ENCODE results near the gene WNT5A.

WNT5A gene

GRCh38 chr3:55471522-55472280 lies 15.4 kb downstream of the WNT5A start:
- no peaks in the 10 kb centered on the region for H3K9me3 ChIP-seq
- H3K36me3 ChIP-seq, result peaks cover 0 to 5% (median 0%) of the 10 kb centered on the region in 3 donors
- no peak overlapping the region for H3K27ac ChIP-seq
- intact Hi-C loops (cut with DNase I; ENCODE audit: low total_unique reads), result no loop called here
- H3K27me3 ChIP-seq, result peaks cover 0 to 15% of the 10 kb centered on the region in 2 donors
- TF ChIP-seq, protein P1, sequence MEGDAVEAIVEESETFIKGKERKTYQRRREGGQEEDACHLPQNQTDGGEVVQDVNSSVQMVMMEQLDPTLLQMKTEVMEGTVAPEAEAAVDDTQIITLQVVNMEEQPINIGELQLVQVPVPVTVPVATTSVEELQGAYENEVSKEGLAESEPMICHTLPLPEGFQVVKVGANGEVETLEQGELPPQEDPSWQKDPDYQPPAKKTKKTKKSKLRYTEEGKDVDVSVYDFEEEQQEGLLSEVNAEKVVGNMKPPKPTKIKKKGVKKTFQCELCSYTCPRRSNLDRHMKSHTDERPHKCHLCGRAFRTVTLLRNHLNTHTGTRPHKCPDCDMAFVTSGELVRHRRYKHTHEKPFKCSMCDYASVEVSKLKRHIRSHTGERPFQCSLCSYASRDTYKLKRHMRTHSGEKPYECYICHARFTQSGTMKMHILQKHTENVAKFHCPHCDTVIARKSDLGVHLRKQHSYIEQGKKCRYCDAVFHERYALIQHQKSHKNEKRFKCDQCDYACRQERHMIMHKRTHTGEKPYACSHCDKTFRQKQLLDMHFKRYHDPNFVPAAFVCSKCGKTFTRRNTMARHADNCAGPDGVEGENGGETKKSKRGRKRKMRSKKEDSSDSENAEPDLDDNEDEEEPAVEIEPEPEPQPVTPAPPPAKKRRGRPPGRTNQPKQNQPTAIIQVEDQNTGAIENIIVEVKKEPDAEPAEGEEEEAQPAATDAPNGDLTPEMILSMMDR (IDR thresholded peaks at IDR 0.05), result no peak
- no peak overlapping the region for H3K4me3 ChIP-seq
- DNase-seq, result no peak
- H3K4me1 ChIP-seq, result no peaks in the 10 kb centered on the region

DNA sequence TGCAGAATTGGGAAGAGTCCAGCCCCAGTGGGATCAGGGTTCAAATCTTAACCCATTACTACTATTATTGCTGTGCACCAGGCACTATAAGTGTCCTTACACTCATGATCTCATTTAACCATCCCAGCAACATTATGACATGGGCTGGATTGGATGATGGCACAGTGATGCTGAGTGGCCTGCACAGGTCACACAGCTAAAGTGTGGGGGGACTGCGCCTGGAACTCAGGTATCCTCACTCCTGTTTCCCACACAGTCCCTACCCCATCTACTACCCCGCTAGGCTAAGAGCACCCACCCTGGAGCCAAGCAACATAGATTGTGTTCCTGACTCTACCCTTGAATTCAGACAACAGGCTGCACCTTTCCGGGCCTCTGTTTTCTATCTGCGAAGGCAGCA lies 16.0 kb downstream of the WNT5A start:
- TF ChIP-seq, protein P1 (IDR thresholded peaks at IDR 0.05), result no peak
- Histone ChIP-seq H3K27me3 (peaks cover 0 to 12% of the 10 kb centered on the region in 2 donors), H3K4me3 (no peak overlapping the region), H3K4me1 (no peaks in the 10 kb centered on the region), H3K36me3 (peaks cover 0 to 5% (median 0%) of the 10 kb centered on the region in 3 donors), H3K9me3 (no peaks in the 10 kb centered on the region), H3K27ac (no peak overlapping the region)
- intact Hi-C loops (cut with DNase I; ENCODE audit: low total_unique reads), result no loop called here
- DNase-seq, result no peak

GRCh38 chr3:55469957-55470526 lies 17.1 kb downstream of the WNT5A start:
- no peak for DNase-seq
- Histone ChIP-seq H3K4me1 (no peaks in the 10 kb centered on the region), H3K27me3 (peaks cover 0 to 12% of the 10 kb centered on the region in 2 donors), H3K36me3 (peaks cover 0 to 5% (median 0%) of the 10 kb centered on the region in 3 donors), H3K27ac (no peak overlapping the region), H3K4me3 (no peak overlapping the region), H3K9me3 (no peaks in the 10 kb centered on the region)
- intact Hi-C loops (cut with DNase I; ENCODE audit: low total_unique reads), result no loop called here
- TF ChIP-seq, protein P1 (IDR thresholded peaks at IDR 0.05), result no peak

DNA sequence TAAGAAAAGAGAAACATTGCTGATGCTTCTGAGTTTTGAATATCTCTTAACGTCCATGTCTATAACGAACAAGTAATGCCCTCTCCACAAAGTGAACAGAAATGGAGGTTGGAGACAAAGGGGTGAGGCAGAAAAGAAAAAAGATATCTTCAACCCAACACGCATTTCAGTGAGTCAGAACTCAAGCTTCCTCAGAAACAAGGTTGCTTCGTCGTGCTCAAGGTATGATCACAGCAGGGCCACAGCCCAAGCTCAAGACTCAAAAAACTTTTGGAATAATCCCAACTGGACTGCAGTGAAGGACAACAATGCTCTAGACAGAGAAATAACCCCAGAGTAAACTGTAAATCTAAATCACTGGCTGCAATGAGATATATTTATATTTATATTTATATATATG lies 18.9 kb downstream of the WNT5A start:
- TF ChIP-seq, protein P1 (IDR thresholded peaks at IDR 0.05), result no peak
- peaks cover 0 to 5% (median 0%) of the 10 kb centered on the region in 3 donors for H3K36me3 ChIP-seq
- DNase-seq, result no peak
- intact Hi-C loops (cut with DNase I; ENCODE audit: low total_unique reads), result no loop called here
- no peak overlapping the region for H3K4me3 ChIP-seq
- no peaks in the 10 kb centered on the region for H3K4me1 ChIP-seq
- no peak overlapping the region for H3K27ac ChIP-seq
- H3K27me3 ChIP-seq, result peaks cover 0 to 9% of the 10 kb centered on the region in 2 donors
- no peaks in the 10 kb centered on the region for H3K9me3 ChIP-seq

GRCh38 chr3:55467099-55467498 lies 20.0 kb downstream of the WNT5A start:
- no peak for DNase-seq

More at GRCh38 chr3:55467099-55467498, 20.0 kb downstream of the WNT5A start:
- intact Hi-C loops (cut with DNase I; ENCODE audit: low total_unique reads), result no loop called here
- Histone ChIP-seq H3K4me3 (no peak overlapping the region), H3K27ac (no peak overlapping the region), H3K27me3 (peaks cover 0 to 9% of the 10 kb centered on the region in 2 donors), H3K4me1 (no peaks in the 10 kb centered on the region), H3K36me3 (peaks cover 0 to 5% (median 0%) of the 10 kb centered on the region in 3 donors), H3K9me3 (no peaks in the 10 kb centered on the region)
- TF ChIP-seq, protein P1 (IDR thresholded peaks at IDR 0.05), result no peak

Data from tibial artery (tissue), 4 donors.